ENCODE results near the gene DHRSX. TPM values are rescaled to one million over a fixed set of nuclear protein-coding genes. Genes with fewer than 3 reads are reported as not detected.
"Not testable (repeated sequence)": the region's sequence is repeated elsewhere in the genome, so short reads cannot be mapped to it uniquely, and the experiment has no call there.

The DHRSX gene
- total RNA-seq, 2 donors from 2014 or later, result 36.5 to 45.4 TPM

- Mint-ChIP-seq H3K4me1 (peaks cover 9% of the 10 kb centered on the region), H3K4me3 (no peak overlapping the region), H3K36me3 (ENCODE audit: low read depth) (peaks cover 35% of the 10 kb centered on the region), H3K27ac (no peak overlapping the region), H3K9me3 (peaks cover 16% of the 10 kb centered on the region), H3K27me3 (ENCODE audit: insufficient read depth) (no peaks in the 10 kb centered on the region)
- no peak overlapping the region for H3K9ac ChIP-seq (ENCODE audit: extremely low read depth, low read length, poor library complexity, severe bottlenecking)
- no peak overlapping the region for H3K4me3 ChIP-seq (ENCODE audit: low read length)
- peak; percentile 94 for DNase-seq
- H3K4me1 ChIP-seq (ENCODE audit: control insufficient read depth, insufficient read depth, low read length), result peaks cover 6% of the 10 kb centered on the region
- WGBS, 2 experiments (ENCODE audit: insufficient coverage in 1 of 2, insufficient read length in 1 of 2), result 59 to 75% methylated on average over 9 to 13 of the region's 15 CpGs
- peaks cover 18% of the 10 kb centered on the region for H3K9me3 ChIP-seq (ENCODE audit: control insufficient read depth, low read length)
- TF ChIP-seq CTCF (conservative IDR thresholded peaks at IDR 0.05), result peak; percentile 32
- H3K27me3 ChIP-seq (ENCODE audit: control insufficient read depth, insufficient read depth, low read length, poor library complexity, severe bottlenecking), result no peaks in the 10 kb centered on the region
- peaks cover 18% of the 10 kb centered on the region for H3K36me3 ChIP-seq (ENCODE audit: control insufficient read depth, insufficient read depth, low read length)
- no peak overlapping the region for H3K27ac ChIP-seq (ENCODE audit: low read depth, low read length)
These were observed 108.7 kb downstream of the DHRSX start for GRCh38 chrX:2391869-2392606.

- peaks cover 19% of the 10 kb centered on the region for H3K36me3 ChIP-seq (ENCODE audit: control insufficient read depth, insufficient read depth, low read length)
- H3K36me3 Mint-ChIP-seq (ENCODE audit: low read depth), result peaks cover 35% of the 10 kb centered on the region
- WGBS, 2 experiments (ENCODE audit: insufficient coverage in 1 of 2, insufficient read length in 1 of 2), result 95 to 98% methylated on average over 5 of the region's 5 CpGs
- peaks cover 3% of the 10 kb centered on the region for H3K4me1 ChIP-seq (ENCODE audit: control insufficient read depth, insufficient read depth, low read length)
- H3K9me3 Mint-ChIP-seq, result peaks cover 16% of the 10 kb centered on the region
- H3K4me1 Mint-ChIP-seq, result peaks cover 5% of the 10 kb centered on the region
- no peak overlapping the region for H3K27ac ChIP-seq (ENCODE audit: low read depth, low read length)
- H3K9me3 ChIP-seq (ENCODE audit: control insufficient read depth, low read length), result peaks cover 18% of the 10 kb centered on the region
- H3K4me3 ChIP-seq (ENCODE audit: low read length), result peak overlapping the region; percentile 6
- no peaks in the 10 kb centered on the region for H3K27me3 Mint-ChIP-seq (ENCODE audit: insufficient read depth)
- no peak overlapping the region for H3K27ac Mint-ChIP-seq
- H3K4me3 Mint-ChIP-seq, result no peak overlapping the region
- H3K9ac ChIP-seq (ENCODE audit: extremely low read depth, low read length, poor library complexity, severe bottlenecking), result no peak overlapping the region
- no peak for TF ChIP-seq CTCF (conservative IDR thresholded peaks at IDR 0.05)
- no peaks in the 10 kb centered on the region for H3K27me3 ChIP-seq (ENCODE audit: control insufficient read depth, insufficient read depth, low read length, poor library complexity, severe bottlenecking)
- no peak for DNase-seq
These were observed 110.0 kb downstream of the DHRSX start for GRCh38 chrX:2390754-2391153.

GRCh38 chrX:2389731-2390130 lies 111.0 kb downstream of the DHRSX start:
- Mint-ChIP-seq H3K9me3 (peaks cover 16% of the 10 kb centered on the region), H3K36me3 (ENCODE audit: low read depth) (peaks cover 39% of the 10 kb centered on the region)
- WGBS, 2 experiments (ENCODE audit: insufficient coverage in 1 of 2, insufficient read length in 1 of 2), result 90 to 96% methylated on average over 11 to 13 of the region's 15 CpGs
- H3K4me1 ChIP-seq (ENCODE audit: control insufficient read depth, insufficient read depth, low read length); H3K4me3 ChIP-seq (ENCODE audit: low read length); H3K27ac Mint-ChIP-seq; H3K27me3 ChIP-seq (ENCODE audit: control insufficient read depth, insufficient read depth, low read length, poor library complexity, severe bottlenecking); H3K27ac ChIP-seq (ENCODE audit: low read depth, low read length); DNase-seq; H3K4me1 Mint-ChIP-seq; H3K4me3 Mint-ChIP-seq; H3K9ac ChIP-seq (ENCODE audit: extremely low read depth, low read length, poor library complexity, severe bottlenecking); H3K27me3 Mint-ChIP-seq (ENCODE audit: insufficient read depth): not testable (repeated sequence)
- Histone ChIP-seq H3K9me3 (ENCODE audit: control insufficient read depth, low read length) (peaks cover 23% of the 10 kb centered on the region), H3K36me3 (ENCODE audit: control insufficient read depth, insufficient read depth, low read length) (peaks cover 27% of the 10 kb centered on the region)

Data from endodermal cell (in vitro differentiated cells).